Transverse colon (tissue), 3 donors: ENCODE measurements around the gene TH.

Source experiments
- CTCF ChIP-seq, 5 experiments: fragments of 200-600 bp in 3 of 5; fragments of 450-650 bp in 2 of 5; sonication (generic) in 3 of 5; IDR thresholded peaks; 1 replicate in 2 of 5; 2 replicates in 3 of 5; pipeline ENCODE4 v1.5.1; 2016 to 2017; ENCODE audit warnings: antibody characterized with exemption in 5 of 5, inconsistent platforms in 3 of 5, mild to moderate bottlenecking in 2 of 5, moderate library complexity in 1 of 5
- EP300 ChIP-seq: sonication (generic); formaldehyde crosslinking; IDR thresholded peaks from one replicate; pipeline ENCODE4 v1.6.1; 2017; ENCODE audit warnings: antibody characterized with exemption, low read depth

- no peak for TF ChIP-seq CTCF (IDR thresholded peaks at IDR 0.05)
- TF ChIP-seq EP300: no peak
Measured at GRCh38 chr11:2128130-2128510, 43.5 kb downstream of the TH start.
